ENCODE results near the gene SH3BP5L. TPM values are rescaled to one million over a fixed set of nuclear protein-coding genes. Genes with fewer than 3 reads are reported as not detected.

The SH3BP5L gene
- total and polyA plus RNA-seq, 2 of the 13 experiments (the other 11 are each of a cell fraction or from before 2014, with no cell fraction given), result 10.3 to 14.9 TPM

DNA sequence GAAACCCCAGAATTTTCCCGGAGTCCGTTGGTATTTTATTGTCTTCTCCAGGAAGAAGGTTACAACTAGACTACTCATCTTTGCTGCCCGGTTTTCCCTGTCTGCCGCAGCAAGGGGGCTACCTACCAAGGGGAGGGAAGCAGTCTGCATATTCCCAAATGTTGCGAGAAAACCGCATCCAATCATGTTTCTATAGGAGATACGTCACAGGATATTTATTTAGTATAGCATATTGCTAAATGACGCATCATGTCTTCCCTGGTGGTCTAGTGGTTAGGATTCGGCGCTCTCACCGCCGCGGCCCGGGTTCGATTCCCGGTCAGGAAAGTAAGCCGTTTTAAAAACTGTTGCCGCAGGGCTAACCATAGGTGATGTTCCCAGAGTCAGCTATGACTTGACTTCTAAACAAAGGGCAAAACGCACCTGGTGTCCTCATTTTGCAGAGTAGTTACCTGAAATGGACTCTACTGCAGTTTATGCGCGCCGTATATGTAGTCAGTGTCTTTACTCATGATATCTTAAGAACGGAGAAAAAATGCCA lies 48.3 kb upstream of the SH3BP5L start (continued):
- TF ChIP-seq, protein P1, sequence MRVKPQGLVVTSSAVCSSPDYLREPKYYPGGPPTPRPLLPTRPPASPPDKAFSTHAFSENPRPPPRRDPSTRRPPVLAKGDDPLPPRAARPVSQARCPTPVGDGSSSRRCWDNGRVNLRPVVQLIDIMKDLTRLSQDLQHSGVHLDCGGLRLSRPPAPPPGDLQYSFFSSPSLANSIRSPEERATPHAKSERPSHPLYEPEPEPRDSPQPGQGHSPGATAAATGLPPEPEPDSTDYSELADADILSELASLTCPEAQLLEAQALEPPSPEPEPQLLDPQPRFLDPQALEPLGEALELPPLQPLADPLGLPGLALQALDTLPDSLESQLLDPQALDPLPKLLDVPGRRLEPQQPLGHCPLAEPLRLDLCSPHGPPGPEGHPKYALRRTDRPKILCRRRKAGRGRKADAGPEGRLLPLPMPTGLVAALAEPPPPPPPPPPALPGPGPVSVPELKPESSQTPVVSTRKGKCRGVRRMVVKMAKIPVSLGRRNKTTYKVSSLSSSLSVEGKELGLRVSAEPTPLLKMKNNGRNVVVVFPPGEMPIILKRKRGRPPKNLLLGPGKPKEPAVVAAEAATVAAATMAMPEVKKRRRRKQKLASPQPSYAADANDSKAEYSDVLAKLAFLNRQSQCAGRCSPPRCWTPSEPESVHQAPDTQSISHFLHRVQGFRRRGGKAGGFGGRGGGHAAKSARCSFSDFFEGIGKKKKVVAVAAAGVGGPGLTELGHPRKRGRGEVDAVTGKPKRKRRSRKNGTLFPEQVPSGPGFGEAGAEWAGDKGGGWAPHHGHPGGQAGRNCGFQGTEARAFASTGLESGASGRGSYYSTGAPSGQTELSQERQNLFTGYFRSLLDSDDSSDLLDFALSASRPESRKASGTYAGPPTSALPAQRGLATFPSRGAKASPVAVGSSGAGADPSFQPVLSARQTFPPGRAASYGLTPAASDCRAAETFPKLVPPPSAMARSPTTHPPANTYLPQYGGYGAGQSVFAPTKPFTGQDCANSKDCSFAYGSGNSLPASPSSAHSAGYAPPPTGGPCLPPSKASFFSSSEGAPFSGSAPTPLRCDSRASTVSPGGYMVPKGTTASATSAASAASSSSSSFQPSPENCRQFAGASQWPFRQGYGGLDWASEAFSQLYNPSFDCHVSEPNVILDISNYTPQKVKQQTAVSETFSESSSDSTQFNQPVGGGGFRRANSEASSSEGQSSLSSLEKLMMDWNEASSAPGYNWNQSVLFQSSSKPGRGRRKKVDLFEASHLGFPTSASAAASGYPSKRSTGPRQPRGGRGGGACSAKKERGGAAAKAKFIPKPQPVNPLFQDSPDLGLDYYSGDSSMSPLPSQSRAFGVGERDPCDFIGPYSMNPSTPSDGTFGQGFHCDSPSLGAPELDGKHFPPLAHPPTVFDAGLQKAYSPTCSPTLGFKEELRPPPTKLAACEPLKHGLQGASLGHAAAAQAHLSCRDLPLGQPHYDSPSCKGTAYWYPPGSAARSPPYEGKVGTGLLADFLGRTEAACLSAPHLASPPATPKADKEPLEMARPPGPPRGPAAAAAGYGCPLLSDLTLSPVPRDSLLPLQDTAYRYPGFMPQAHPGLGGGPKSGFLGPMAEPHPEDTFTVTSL (CRISPR knock-in tag; IDR thresholded peaks at IDR 0.05; ENCODE audit: borderline replicate concordance), result no peak
- TF ChIP-seq ZNF766 (CRISPR knock-in tag; IDR thresholded peaks at IDR 0.05; ENCODE audit: borderline replicate concordance), result peak; percentile 12
- TF ChIP-seq ZFP36L2 (CRISPR knock-in tag; IDR thresholded peaks at IDR 0.05), result no peak
- TF ChIP-seq, protein P2, sequence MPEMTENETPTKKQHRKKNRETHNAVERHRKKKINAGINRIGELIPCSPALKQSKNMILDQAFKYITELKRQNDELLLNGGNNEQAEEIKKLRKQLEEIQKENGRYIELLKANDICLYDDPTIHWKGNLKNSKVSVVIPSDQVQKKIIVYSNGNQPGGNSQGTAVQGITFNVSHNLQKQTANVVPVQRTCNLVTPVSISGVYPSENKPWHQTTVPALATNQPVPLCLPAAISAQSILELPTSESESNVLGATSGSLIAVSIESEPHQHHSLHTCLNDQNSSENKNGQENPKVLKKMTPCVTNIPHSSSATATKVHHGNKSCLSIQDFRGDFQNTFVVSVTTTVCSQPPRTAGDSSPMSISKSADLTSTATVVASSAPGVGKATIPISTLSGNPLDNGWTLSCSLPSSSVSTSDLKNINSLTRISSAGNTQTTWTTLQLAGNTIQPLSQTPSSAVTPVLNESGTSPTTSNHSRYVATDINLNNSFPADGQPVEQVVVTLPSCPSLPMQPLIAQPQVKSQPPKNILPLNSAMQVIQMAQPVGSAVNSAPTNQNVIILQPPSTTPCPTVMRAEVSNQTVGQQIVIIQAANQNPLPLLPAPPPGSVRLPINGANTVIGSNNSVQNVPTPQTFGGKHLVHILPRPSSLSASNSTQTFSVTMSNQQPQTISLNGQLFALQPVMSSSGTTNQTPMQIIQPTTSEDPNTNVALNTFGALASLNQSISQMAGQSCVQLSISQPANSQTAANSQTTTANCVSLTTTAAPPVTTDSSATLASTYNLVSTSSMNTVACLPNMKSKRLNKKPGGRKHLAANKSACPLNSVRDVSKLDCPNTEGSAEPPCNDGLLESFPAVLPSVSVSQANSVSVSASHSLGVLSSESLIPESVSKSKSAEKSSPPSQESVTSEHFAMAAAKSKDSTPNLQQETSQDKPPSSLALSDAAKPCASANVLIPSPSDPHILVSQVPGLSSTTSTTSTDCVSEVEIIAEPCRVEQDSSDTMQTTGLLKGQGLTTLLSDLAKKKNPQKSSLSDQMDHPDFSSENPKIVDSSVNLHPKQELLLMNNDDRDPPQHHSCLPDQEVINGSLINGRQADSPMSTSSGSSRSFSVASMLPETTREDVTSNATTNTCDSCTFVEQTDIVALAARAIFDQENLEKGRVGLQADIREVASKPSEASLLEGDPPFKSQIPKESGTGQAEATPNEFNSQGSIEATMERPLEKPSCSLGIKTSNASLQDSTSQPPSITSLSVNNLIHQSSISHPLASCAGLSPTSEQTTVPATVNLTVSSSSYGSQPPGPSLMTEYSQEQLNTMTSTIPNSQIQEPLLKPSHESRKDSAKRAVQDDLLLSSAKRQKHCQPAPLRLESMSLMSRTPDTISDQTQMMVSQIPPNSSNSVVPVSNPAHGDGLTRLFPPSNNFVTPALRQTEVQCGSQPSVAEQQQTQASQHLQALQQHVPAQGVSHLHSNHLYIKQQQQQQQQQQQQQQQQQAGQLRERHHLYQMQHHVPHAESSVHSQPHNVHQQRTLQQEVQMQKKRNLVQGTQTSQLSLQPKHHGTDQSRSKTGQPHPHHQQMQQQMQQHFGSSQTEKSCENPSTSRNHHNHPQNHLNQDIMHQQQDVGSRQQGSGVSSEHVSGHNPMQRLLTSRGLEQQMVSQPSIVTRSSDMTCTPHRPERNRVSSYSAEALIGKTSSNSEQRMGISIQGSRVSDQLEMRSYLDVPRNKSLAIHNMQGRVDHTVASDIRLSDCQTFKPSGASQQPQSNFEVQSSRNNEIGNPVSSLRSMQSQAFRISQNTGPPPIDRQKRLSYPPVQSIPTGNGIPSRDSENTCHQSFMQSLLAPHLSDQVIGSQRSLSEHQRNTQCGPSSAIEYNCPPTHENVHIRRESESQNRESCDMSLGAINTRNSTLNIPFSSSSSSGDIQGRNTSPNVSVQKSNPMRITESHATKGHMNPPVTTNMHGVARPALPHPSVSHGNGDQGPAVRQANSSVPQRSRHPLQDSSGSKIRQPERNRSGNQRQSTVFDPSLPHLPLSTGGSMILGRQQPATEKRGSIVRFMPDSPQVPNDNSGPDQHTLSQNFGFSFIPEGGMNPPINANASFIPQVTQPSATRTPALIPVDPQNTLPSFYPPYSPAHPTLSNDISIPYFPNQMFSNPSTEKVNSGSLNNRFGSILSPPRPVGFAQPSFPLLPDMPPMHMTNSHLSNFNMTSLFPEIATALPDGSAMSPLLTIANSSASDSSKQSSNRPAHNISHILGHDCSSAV (CRISPR knock-in tag; IDR thresholded peaks at IDR 0.05; ENCODE audit: borderline replicate concordance), result no peak
- no peak for TF ChIP-seq ZNF552 (CRISPR knock-in tag; IDR thresholded peaks at IDR 0.05; ENCODE audit: borderline replicate concordance)
- TF ChIP-seq, protein P3, sequence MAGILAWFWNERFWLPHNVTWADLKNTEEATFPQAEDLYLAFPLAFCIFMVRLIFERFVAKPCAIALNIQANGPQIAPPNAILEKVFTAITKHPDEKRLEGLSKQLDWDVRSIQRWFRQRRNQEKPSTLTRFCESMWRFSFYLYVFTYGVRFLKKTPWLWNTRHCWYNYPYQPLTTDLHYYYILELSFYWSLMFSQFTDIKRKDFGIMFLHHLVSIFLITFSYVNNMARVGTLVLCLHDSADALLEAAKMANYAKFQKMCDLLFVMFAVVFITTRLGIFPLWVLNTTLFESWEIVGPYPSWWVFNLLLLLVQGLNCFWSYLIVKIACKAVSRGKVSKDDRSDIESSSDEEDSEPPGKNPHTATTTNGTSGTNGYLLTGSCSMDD (CRISPR knock-in tag; IDR thresholded peaks at IDR 0.05), result no peak
- TF ChIP-seq SALL1 (CRISPR knock-in tag; IDR thresholded peaks at IDR 0.05), result peak; percentile 9; the same call in 1 of the 2 replicates
- TF ChIP-seq EZH2 (conservative IDR thresholded peaks at IDR 0.05; ENCODE audit: low read depth, low read length), result no peak
- TF ChIP-seq HNF4G (IDR thresholded peaks at IDR 0.05; ENCODE audit: borderline replicate concordance, low read depth, low read length), result no peak
- TF ChIP-seq HNF4G (CRISPR knock-in tag; IDR thresholded peaks at IDR 0.05; ENCODE audit: borderline replicate concordance, low read depth), result no peak
- no peak for TF ChIP-seq ZBTB3 (CRISPR knock-in tag; IDR thresholded peaks at IDR 0.05; ENCODE audit: borderline replicate concordance, low read depth)
- TF ChIP-seq, protein P4, sequence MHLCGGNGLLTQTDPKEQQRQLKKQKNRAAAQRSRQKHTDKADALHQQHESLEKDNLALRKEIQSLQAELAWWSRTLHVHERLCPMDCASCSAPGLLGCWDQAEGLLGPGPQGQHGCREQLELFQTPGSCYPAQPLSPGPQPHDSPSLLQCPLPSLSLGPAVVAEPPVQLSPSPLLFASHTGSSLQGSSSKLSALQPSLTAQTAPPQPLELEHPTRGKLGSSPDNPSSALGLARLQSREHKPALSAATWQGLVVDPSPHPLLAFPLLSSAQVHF (CRISPR knock-in tag; IDR thresholded peaks at IDR 0.05), result no peak
- TF ChIP-seq ZNF333 (CRISPR knock-in tag; IDR thresholded peaks at IDR 0.05; ENCODE audit: borderline replicate concordance), result no peak
